ENCODE data around the gene PAXIP1. TPM values are rescaled to one million over a fixed set of nuclear protein-coding genes. Genes with fewer than 3 reads are reported as not detected.

Gene PAXIP1
- total RNA-seq, 6 donors from 2014 or later, result 8.0 to 18.9 (median 10.5) TPM

DNA sequence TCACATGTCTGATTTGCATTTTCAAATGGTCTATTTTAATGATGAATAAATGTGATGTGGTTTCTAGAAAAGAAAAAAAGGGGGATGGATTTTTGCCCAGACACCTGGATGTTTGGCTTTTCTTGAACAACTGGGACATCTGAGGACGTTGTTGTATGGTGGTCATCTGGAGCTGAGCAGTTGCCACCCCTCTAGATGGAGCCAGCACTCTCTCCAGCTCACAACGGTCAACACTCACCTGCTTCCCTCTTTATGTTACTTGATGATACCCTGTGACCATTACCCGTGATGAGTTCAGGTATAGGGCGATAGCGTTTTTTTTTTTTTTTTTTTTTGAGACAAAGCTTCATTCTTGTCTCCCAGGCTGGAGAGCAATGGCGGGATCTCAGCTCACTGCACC, 30.1 kb upstream of the PAXIP1 start:
- no peak overlapping the region for H3K27ac ChIP-seq
- ATAC-seq (ENCODE audit: low FRiP score in 2 of 2), result no peak
- 74 to 77% methylated on average over 6 of the region's 6 CpGs for WGBS, 2 donors
- H3K4me3 ChIP-seq, result no peak overlapping the region
- no peaks in the 10 kb centered on the region for H3K9me3 ChIP-seq
- no peaks in the 10 kb centered on the region for H3K36me3 ChIP-seq
- DNase-seq, result no peak
- TF ChIP-seq POLR2AphosphoS5 (IDR thresholded peaks at IDR 0.05) (no peak), POLR2A (IDR thresholded peaks at IDR 0.05) (no peak), EP300 (IDR thresholded peaks at IDR 0.05) (no peak), CTCF (IDR thresholded peaks at IDR 0.05) (no peak)
- no peaks in the 10 kb centered on the region for H3K27me3 ChIP-seq
- no peaks in the 10 kb centered on the region for H3K4me1 ChIP-seq

DNA sequence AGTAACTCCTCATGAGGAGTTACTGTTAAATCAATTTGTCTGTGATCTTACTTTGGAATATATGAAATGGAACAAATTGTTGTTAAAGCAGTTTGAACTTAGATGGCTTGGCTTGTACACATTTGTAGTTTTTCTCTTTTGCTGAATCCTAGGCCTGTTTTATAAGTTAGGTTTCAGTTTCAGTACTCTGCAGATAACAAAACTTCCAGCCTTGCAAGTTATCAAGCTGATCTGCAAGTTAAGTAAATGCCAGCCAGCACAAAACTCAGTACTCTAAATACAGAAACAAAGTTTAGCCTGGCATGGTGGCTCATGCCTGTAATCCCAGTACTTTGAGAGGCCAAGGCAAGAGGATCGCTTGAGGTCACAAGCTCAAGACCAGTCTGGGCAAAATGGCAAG, 25.0 kb upstream of the PAXIP1 start:
- WGBS, 2 donors, result 83 to 100% methylated on average over 1 of the region's 1 CpG
- no peak for DNase-seq
- TF ChIP-seq CTCF (IDR thresholded peaks at IDR 0.05) (no peak), EP300 (IDR thresholded peaks at IDR 0.05) (no peak), POLR2A (IDR thresholded peaks at IDR 0.05) (no peak), POLR2AphosphoS5 (IDR thresholded peaks at IDR 0.05) (no peak)

DNA sequence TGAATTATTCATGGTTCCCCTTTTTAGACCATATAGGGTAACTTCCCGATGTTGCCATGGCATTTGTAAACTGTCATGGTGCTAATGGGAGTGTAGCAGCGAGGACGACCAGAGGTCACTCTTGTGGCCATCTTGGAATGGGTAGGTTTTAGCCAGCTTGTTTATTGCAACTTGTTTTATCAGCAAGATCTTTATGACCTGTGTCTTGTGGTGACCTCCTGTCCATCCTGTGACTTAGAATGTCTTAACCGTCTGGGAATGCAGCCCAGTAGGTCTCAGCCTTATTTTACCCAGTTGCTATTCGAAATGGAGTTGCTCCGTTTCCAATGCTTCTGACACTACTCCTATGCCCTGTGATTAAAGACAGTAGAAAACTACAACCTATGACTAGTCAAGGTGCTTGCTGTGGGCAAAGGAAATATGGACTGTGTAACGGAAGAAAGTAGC, 18.8 kb upstream of the PAXIP1 start:
- no peaks in the 10 kb centered on the region for H3K4me1 ChIP-seq
- DNase-seq (no peak), ATAC-seq (ENCODE audit: low FRiP score in 2 of 2) (no peak)
- H3K4me3 ChIP-seq, result no peak overlapping the region
- no peaks in the 10 kb centered on the region for H3K27me3 ChIP-seq
- TF ChIP-seq EP300 (IDR thresholded peaks at IDR 0.05), result no peak
- TF ChIP-seq CTCF (IDR thresholded peaks at IDR 0.05), result no peak
- no peak for TF ChIP-seq POLR2A (IDR thresholded peaks at IDR 0.05)
- no peak for TF ChIP-seq POLR2AphosphoS5 (IDR thresholded peaks at IDR 0.05)
- 69 to 72% methylated on average over 7 of the region's 7 CpGs for WGBS, 2 donors
- H3K27ac ChIP-seq, result no peak overlapping the region
- H3K9me3 ChIP-seq, result no peaks in the 10 kb centered on the region
- H3K36me3 ChIP-seq, result no peaks in the 10 kb centered on the region

More for the DNA sequence above, 25.0 kb upstream of the PAXIP1 start:
- H3K36me3 ChIP-seq, result no peaks in the 10 kb centered on the region
- H3K4me1 ChIP-seq, result no peaks in the 10 kb centered on the region
- ATAC-seq (ENCODE audit: low FRiP score in 2 of 2), result no peak
- H3K27me3 ChIP-seq, result no peaks in the 10 kb centered on the region
- no peak overlapping the region for H3K4me3 ChIP-seq
- H3K9me3 ChIP-seq, result no peaks in the 10 kb centered on the region
- H3K27ac ChIP-seq, result no peak overlapping the region

- no peak for DNase-seq
- Histone ChIP-seq H3K27me3 (no peaks in the 10 kb centered on the region), H3K27ac (no peak overlapping the region), H3K9me3 (no peaks in the 10 kb centered on the region), H3K36me3 (no peaks in the 10 kb centered on the region), H3K4me1 (no peaks in the 10 kb centered on the region), H3K4me3 (no peak overlapping the region)
- TF ChIP-seq EP300 (IDR thresholded peaks at IDR 0.05) (no peak), POLR2A (IDR thresholded peaks at IDR 0.05) (no peak), POLR2AphosphoS5 (IDR thresholded peaks at IDR 0.05) (no peak), CTCF (IDR thresholded peaks at IDR 0.05) (no peak)
- WGBS, 2 donors, result 67 to 68% methylated on average over 5 of the region's 5 CpGs
- no peak for ATAC-seq (ENCODE audit: low FRiP score in 2 of 2)
These were observed 18.1 kb upstream of the PAXIP1 start for GRCh38 chr7:155020996-155021395.

DNA sequence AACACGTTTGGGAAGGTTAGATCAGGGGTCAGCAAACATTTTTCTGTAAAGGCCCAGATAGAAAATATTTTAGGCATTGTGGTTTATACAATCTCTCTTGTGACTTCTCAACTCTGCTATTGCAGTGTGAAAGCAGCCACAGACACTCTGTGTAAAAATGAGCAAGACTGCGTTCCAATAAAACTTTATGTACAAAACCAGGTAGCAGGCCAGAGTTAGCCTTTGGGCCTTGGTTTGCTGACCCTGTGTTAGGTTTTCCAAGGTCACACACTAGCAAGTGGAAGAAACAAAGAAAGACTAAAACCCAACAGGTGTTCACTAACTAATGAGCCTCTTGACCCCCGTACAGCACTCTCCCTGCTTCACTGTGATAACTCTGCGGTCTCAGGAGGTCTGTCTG, 14.9 kb upstream of the PAXIP1 start:
- no peaks in the 10 kb centered on the region for H3K4me1 ChIP-seq
- H3K9me3 ChIP-seq, result no peaks in the 10 kb centered on the region
- H3K36me3 ChIP-seq, result no peaks in the 10 kb centered on the region
- DNase-seq (no peak), ATAC-seq (ENCODE audit: low FRiP score in 2 of 2) (no peak)
- no peak overlapping the region for H3K4me3 ChIP-seq
- no peak overlapping the region for H3K27ac ChIP-seq
- no peaks in the 10 kb centered on the region for H3K27me3 ChIP-seq
- no peak for TF ChIP-seq CTCF (IDR thresholded peaks at IDR 0.05)
- TF ChIP-seq POLR2A (IDR thresholded peaks at IDR 0.05), result no peak
- no peak for TF ChIP-seq EP300 (IDR thresholded peaks at IDR 0.05)
- TF ChIP-seq POLR2AphosphoS5 (IDR thresholded peaks at IDR 0.05), result no peak
- WGBS, 2 donors, result 76 to 82% methylated on average over 4 of the region's 4 CpGs
